ENCODE measurements around the gene TRIM25.

- no peak for TF ChIP-seq CTCF (IDR thresholded peaks at IDR 0.05)
- TF ChIP-seq POLR2A (IDR thresholded peaks at IDR 0.05), result no peak
Measured at GRCh38 chr17:56868716-56869115, 45.1 kb downstream of the TRIM25 start.

Measured in vagina (tissue), 2 donors.